Fibroblast of skin of right biceps (primary cell): ENCODE data around the gene FARP2.

Experiments
- DNase-seq: peaks from one replicate; pipeline ENCODE4 v3.0.0-alpha.2; 2013

FARP2 gene

DNA sequence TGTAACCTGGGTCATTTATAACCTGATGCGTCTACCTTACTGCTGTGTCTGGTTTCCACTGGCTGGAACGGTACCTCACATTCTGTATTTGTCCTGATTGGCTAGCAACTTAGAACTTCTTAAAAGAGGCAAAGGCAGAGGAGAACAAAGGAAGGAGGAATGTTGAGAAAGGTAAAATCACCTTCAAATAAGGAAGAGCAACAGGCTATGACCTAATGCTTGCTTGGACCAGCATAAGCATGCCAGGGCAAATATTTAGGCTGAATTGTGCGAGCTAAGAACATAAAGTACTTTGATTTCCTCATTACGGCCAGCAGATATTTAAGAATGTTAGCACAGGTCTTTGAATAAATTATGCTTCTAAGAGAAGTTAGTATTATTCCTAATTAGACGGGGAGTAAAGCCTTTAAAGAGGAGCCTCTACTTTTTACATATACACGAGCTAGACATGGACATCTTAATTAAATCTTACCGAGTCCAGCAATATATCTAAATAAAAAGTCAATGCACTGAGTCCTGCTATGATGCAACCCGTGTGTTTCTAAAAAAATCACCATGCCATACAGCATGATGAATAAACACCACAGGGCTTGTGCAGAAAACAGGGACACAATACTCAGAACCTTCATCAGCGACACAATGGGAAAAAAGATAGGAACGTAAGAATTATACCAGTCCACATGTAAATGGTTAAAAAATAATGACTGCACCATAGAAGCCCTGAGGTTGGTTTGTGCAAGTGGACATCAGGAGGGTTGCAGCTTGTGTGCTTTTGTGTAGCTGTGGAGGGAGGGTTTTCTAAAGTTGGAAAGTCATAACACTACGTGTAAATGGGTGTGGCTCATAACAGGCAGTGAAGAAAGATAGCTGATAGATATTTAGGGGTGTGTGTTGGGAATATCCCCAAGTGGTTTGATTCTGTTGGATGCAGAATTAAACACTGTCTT is 26.1 kb upstream of the FARP2 start:
- no peak for DNase-seq

DNA sequence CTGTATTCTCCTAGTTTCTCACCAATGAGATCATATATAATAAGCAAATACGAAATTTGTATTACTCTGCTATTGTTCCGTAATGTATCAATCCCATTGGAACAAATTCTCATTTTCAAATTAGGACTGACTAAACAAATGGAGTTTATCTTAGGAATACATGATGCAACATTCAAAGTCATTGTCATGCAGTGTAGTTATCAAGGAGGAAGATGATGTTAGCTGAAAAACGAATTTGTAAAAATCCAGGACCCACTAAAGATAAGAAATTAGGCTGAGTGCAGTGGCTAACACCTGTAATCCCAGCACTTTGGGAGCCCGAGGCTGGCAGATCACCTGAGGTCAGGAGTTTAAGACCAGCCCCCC is 25.5 kb upstream of the FARP2 start:
- DNase-seq, result no peak

DNA sequence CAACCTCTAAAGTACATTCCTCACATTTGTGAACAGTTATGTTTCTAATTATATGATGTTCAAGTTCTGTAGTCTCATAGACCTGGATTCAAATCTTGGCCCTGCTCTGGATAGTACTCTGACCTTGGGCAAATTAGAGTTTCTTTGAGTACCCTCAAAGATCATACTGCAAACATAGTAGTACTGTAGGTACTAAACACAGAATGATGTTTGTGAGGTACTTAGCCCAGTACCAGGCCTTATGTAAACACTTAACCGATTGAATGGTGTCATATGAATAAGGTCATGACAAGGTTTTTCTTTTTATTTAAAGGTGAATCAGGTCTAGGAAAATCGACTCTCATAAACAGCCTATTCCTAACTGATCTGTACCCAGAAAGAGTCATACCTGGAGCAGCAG is 21.3 kb upstream of the FARP2 start:
- DNase-seq, result no peak

GRCh38 chr2:241339839-241340630 is 16.1 kb upstream of the FARP2 start:
- DNase-seq, result peak; percentile 25

GRCh38 chr2:241340631-241341163 is 15.4 kb upstream of the FARP2 start:
- DNase-seq, result no peak

DNA sequence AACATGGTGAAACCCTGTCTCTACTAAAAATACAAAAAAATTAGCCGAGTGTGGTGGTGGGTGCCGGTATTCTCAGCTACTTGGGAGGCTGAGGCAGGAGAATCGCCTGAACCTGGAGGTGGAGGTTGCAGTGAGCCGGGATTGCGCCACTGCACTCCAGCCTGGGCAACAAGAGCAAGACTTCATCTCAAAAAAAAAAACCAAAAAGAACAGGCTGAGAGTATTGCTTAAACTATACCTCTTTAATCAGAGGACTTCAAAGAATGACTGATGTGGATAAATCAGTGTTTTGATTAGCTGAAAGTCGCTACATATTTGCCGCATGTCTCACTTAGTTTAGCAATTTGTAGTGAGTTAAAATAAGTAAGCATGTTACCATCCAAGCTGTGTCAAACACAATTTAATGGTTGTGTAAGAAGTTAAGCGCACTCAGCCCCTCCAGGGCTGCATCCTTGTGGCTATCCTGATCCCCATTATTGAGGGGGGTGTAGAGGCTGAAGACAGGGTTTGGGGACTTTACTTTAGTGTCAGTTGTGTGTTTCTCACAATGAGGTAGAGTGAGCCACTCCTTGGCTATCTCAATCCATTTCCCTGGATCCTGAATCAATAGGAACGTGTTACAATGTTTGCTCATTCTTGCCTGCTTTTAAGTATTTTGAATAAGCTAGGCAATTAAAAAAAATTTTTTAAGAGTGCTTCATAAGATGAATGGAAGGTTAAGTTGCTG is 11.0 kb upstream of the FARP2 start:
- DNase-seq, result peak; percentile 67

DNA sequence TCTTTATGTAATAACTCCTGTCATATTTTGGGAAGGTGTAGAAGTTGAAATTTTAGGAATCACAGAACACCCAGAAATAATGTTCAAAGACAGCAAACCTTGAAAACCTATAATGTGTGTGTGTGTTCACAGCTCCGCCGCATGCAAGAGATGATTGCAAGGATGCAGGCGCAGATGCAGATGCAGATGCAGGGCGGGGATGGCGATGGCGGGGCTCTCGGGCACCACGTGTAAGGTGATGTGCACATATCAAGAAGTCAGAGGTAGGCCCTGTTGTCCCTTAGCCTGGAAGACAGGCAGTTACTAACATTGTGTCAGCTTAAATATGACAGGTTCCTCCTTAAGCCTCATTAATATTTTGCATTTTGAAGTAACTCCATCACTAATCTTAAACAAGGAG is 6.1 kb upstream of the FARP2 start:
- DNase-seq, result no peak

- no peak for DNase-seq
Measured at GRCh38 chr2:241350530-241350877, 5.6 kb upstream of the FARP2 start.

DNA sequence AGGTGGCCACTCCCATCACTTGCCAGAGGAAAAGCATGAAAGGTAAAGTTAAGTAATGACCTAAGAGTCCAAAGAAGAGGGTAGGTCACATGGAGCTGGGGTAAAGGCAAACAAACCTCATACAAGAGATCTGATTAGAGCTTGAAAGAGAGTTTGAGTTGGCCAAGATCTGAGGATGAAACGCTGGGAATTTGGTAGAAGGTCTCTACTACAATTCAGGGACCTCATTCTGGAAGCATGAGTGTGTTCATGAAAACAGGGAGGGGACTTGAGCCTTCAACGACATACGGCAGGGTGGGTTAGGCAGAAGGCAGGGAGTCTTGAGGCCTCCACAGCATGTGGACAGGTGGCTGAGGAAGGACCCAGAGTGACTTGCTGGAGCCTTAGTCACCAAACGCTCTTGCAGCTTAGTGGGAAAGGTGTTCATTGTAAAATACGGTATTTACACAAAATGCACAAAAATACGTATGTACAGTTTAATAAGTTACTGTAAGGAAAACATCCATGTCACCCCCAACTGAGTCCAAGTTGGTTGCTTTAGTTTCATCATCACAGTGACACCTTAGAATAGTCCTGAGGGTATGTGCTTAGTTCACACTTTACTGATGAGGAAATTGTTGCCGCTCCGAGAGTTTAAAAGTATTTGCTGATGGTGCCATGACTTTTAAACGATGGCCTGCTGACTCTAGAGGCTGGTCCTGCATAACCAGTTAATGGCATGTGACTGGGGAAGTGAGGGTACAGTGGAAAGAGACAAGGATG is 5.0 kb upstream of the FARP2 start:
- no peak for DNase-seq

DNA sequence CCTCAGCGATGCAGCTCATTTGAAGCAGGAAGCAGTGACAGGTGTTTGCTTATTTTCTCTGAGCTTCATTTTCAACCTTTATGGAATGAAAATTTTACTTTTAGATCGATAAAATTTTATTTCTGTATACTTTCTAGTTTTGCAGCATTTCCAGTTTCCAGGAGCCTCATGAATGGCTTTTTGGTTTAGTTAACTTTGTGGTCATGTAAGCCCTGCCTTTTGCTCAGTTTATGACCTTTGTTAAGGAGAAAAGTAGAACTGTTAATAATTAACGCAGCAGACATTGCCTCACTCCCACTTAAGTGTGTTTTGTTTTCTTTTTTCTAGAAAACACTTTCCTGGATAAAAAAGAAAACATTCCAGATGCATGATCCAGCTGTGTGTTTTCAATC is 4.4 kb upstream of the FARP2 start:
- no peak for DNase-seq

- no peak for DNase-seq
Measured at GRCh38 chr2:241352227-241352626, 3.9 kb upstream of the FARP2 start.

GRCh38 chr2:241354668-241355658 is 1.1 kb upstream of the FARP2 start:
- peak; percentile 62 for DNase-seq

DNA sequence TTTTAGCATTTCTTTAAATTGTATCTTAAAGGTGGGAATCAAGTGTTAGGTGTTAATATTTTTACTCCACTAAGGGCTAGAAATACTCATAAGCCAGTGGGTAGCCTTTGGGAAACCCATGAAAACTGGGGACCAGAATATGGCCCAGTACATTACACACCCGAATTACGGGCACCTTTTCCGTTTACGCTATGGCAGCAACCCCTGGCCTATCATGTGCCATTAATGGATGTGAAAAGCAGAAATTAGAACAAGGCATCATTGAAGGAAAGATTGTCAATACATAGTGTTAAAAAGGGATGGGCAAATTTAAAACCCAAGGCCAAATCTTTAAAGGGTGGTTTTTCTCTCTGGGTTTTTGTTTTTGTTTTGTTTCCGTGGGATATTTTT is 781 bp downstream of the FARP2 start:
- no peak for DNase-seq

- DNase-seq, result no peak
Measured at GRCh38 chr2:241357531-241357930, 1.4 kb downstream of the FARP2 start.

DNA sequence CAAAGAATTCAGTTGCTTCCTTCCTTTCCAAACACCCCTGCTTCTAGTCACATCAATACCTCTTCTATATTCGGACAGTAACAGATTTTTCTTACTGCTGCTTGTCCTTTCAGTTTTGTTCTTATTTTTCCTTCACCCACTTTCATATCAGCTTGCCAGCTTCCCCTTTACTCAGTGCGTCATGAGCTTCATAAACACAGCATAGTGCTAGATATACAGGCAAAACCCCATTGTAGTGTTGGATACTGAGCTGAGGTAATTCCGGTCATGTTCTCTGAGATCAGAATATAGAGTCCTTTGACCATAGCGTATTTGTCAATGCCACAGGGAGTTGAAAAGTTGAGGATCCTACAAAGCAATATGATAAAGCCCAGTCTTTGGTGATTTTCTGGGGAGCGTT is 2.4 kb downstream of the FARP2 start:
- no peak for DNase-seq

DNA sequence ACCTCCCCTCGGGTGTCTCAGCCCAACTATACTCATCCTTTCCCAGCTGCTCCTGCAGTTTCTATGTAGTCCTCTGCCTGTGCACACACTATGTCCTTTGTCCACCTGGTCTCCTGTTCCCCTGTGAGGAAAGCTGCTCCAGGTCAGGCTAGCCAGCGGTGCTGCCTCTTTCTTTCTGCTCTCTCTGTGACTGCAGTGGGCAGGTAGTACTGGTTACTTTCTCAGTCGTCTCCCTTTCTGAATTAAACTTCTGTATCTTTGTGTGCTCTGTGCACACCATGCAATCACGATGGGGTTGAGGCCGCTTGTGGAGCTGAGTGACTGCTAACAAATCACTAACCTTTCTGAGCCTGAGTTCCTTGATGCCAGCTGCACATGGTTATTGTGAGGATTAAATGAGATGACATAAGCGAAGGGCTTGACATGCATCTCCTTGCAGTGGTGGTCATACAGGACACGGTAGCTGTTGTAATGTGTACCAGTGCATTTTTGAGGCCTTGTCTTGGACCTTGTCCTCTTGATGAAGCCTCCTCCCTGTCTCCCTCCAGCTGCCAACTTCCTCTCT is 3.5 kb downstream of the FARP2 start:
- DNase-seq, result no peak

DNA sequence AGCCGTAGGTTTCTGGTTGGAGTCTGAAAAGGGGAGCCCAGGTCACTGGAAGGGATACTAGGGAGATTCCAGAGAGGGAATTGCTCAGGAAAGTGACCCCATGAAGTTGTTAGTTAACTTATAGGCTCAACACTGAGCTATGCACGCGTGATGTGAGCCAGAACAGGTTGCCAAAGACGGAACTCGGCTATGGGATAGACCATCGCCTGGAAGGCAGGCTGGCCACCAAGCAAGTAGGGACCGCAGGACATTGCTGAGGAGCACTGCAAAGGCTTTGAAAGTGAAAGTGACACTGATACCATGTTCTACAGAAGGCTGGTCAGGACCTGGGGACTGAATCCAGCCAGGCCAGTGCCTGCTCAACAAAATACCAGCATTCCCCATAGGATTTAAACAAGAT is 7.3 kb downstream of the FARP2 start:
- no peak for DNase-seq

GRCh38 chr2:241364781-241365180 is 8.7 kb downstream of the FARP2 start:
- no peak for DNase-seq

GRCh38 chr2:241366678-241367077 is 10.6 kb downstream of the FARP2 start:
- DNase-seq, result no peak

DNA sequence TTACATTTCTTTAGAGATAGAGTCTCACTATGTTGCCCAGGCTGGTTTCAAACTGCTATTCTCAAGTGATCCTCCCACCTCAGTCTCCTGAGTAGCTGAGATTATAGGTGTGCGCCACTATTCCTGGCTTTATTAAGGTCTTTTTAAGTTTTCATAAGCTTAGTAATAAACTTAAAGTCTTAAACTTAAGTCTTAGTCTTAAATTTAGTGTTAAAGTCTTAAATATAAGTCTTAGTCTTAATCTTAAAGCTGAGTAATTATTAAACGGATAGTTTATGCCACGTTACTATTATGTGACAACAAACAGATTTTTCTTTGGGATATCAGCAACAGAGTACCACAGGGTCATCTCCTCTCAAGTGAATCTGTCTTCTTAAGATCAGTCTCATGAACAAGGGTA is 12.6 kb downstream of the FARP2 start:
- no peak for DNase-seq
